A204.1 (cell line): ENCODE measurements around the gene HNRNPUL2.
"Not testable (repeated sequence)": the region's sequence is repeated elsewhere in the genome, so short reads cannot be mapped to it uniquely, and the experiment has no call there.

Source experiments
- FAIRE-seq: peaks from 2 replicates; lab custom pipeline; 2012; peaks lifted over from hg19 to GRCh38; lab: Jason Lieb, UNC

The HNRNPUL2 gene

GRCh38 chr11:62703921-62704320, 23.3 kb downstream of the HNRNPUL2 start:
- FAIRE-seq: not testable (repeated sequence)

- no peak for FAIRE-seq
Measured at GRCh38 chr11:62702246-62702645, 25.0 kb downstream of the HNRNPUL2 start.

- FAIRE-seq: no peak
Measured at GRCh38 chr11:62694455-62695167, 32.6 kb downstream of the HNRNPUL2 start.

- not testable (repeated sequence) for FAIRE-seq
Measured at GRCh38 chr11:62693624-62694023, 33.6 kb downstream of the HNRNPUL2 start.

GRCh38 chr11:62689421-62690183, 37.7 kb downstream of the HNRNPUL2 start, which contains the start of gene LRRN4CL:
Gene LRRN4CL, minus strand, starts transcription at chr11:62689530. Its CDS starts 1,022 bp downstream, at chr11:62688508.
- no peak for FAIRE-seq

- no peak for FAIRE-seq
Measured at GRCh38 chr11:62688491-62688890, 38.8 kb downstream of the HNRNPUL2 start.

GRCh38 chr11:62687508-62688396, 39.5 kb downstream of the HNRNPUL2 start:
- FAIRE-seq: no peak

GRCh38 chr11:62682518-62682917, 44.7 kb downstream of the HNRNPUL2 start:
- FAIRE-seq: no peak

GRCh38 chr11:62680825-62681240, 46.4 kb downstream of the HNRNPUL2 start:
- FAIRE-seq: no peak

GRCh38 chr11:62678770-62679696, 48.2 kb downstream of the HNRNPUL2 start, which contains the start of gene UBXN1:
Gene UBXN1, minus strand, starts transcription at chr11:62679073. Its CDS starts 150 bp downstream, at chr11:62678923.
- FAIRE-seq: no peak

- FAIRE-seq: no peak
Measured at GRCh38 chr11:62678433-62678769, 48.9 kb downstream of the HNRNPUL2 start.

GRCh38 chr11:62677714-62678113, 49.5 kb downstream of the HNRNPUL2 start:
- no peak for FAIRE-seq

GRCh38 chr11:62677156-62677555, 50.1 kb downstream of the HNRNPUL2 start:
- FAIRE-seq: no peak

GRCh38 chr11:62676698-62677097, 50.6 kb downstream of the HNRNPUL2 start:
- no peak for FAIRE-seq

- not testable (repeated sequence) for FAIRE-seq
Measured at GRCh38 chr11:62675415-62675814, 51.8 kb downstream of the HNRNPUL2 start.

- no peak for FAIRE-seq
Measured at GRCh38 chr11:62673196-62673525, 54.1 kb downstream of the HNRNPUL2 start.

GRCh38 chr11:62671608-62672389, 55.5 kb downstream of the HNRNPUL2 start, which contains the start of the genes LBHD1 and UQCC3:
Gene LBHD1, minus strand, starts transcription at chr11:62672267. Its CDS starts 2,236 bp downstream, at chr11:62670031.
Gene UQCC3, plus strand, starts transcription at chr11:62671673. Its CDS starts 73 bp downstream, at chr11:62671746.
- FAIRE-seq: no peak

- no peak for FAIRE-seq
Measured at GRCh38 chr11:62671236-62671607, 56.0 kb downstream of the HNRNPUL2 start.

GRCh38 chr11:62669420-62670161, 57.7 kb downstream of the HNRNPUL2 start:
- no peak for FAIRE-seq

- FAIRE-seq: no peak
Measured at GRCh38 chr11:62667460-62667859, 59.8 kb downstream of the HNRNPUL2 start.
